Adrenal gland (tissue), 12 donors: ENCODE data around the gene ASB10. TPM values are rescaled to one million over a fixed set of nuclear protein-coding genes. Genes with fewer than 3 reads are reported as not detected.

Experiments used
- DNase-seq, 7 donors: peaks; one replicate each; pipeline ENCODE4 v3.0.0-alpha.2; 2019 to 2020
- H3K27ac ChIP-seq, 5 donors: fragments of 200-600 bp; sonication (generic) in 4 of 5; 1 replicate in 3 of 5; 2 replicates in 2 of 5; pipeline versions ENCODE4 v1.5.1 to v1.8.0; 2016 to 2020; ENCODE audit warnings: mild to moderate bottlenecking in 1 of 5
- H3K27me3 ChIP-seq: fragments of 200-600 bp; 2 replicates; pipeline ENCODE4 v1.8.0; 2021
- H3K36me3 ChIP-seq, 2 donors: fragments of 200-600 bp; replicated peaks in 1 of 2; 1 replicate in 1 of 2; 2 replicates in 1 of 2; pipeline versions ENCODE4 v1.5.1 to v1.8.0; 2018 to 2022
- H3K4me1 ChIP-seq, 2 donors: fragments of 200-600 bp; replicated peaks in 1 of 2; 1 replicate in 1 of 2; 2 replicates in 1 of 2; pipeline versions ENCODE4 v1.5.1 to v1.8.0; 2018 to 2021
- H3K4me3 ChIP-seq, 4 donors: fragments of 200-600 bp; sonication (generic) in 3 of 4; one replicate each; pipeline ENCODE4 v1.5.1; 2016 to 2018
- H3K9me3 ChIP-seq, 3 donors: fragments of 200-600 bp; sonication (generic) in 1 of 3; replicated peaks in 1 of 3; 1 replicate in 2 of 3; 2 replicates in 1 of 3; pipeline versions ENCODE4 v1.5.1 to v1.8.0; 2016 to 2021
- POLR2A ChIP-seq, 2 donors: fragments of 450-650 bp; IDR thresholded peaks; one replicate each; pipeline ENCODE4 v1.6.1; 2017; ENCODE audit warnings: antibody characterized with exemption in 2 of 2, mild to moderate bottlenecking in 2 of 2, moderate library complexity in 1 of 2
- WGBS, 4 donors: extraction: QIAGEN DNeasy Blood & Tissue Kit in 2 of 4; methylation state at CpG; one replicate each; pipeline versions ENCODE4 v1.1.5 to v1.1.7; 2013 to 2017; 5-methylcytosine and 5-hydroxymethylcytosine counted together
- intact Hi-C, 2 donors: fragments of 100-400 bp; cut with DNase I; formaldehyde crosslinking; loops; one replicate each; pipeline versions ENCODE4 v1.14.1 to v1.15.0; 2022 to 2023
- polyA plus RNA-seq, 3 donors: library from polyadenylated mRNA; stranded (reverse); fragments of 200-250 nt in 2 of 3; fragments of 350-450 nt in 1 of 3; fragmentation: Illumina TruSeq in 1 of 3; extraction: RNeasy Lipid Tissue Mini Kit (QIAGEN cat#74804) in 1 of 3; gene quantifications; one replicate each; pipeline ENCODE4 v1.2.3, GENCODE V29; 2013 to 2014
- total RNA-seq, 9 donors: library from RNA; depleted of rRNA in 4 of 9; stranded (reverse); fragments of >200 nt in 4 of 9; fragments of 120-200 nt in 1 of 9; fragmentation: NEBNext Ultra II Directional in 1 of 9; extraction: Animal tissue kit (Norgen Biotek cat#: 25700) in 1 of 9; gene quantifications; one replicate each; pipeline versions ENCODE4 v1.1.0 to v1.2.4, GENCODE V29; 2013 to 2023
- TF ChIP-seq, protein P1 (sequence below), 6 experiments: fragments of 450-650 bp in 4 of 6; fragments of 200-600 bp in 2 of 6; sonication (generic) in 1 of 6; IDR thresholded peaks; 1 replicate in 5 of 6; 2 replicates in 1 of 6; pipeline versions ENCODE4 v1.5.1 to v1.8.0; 2016 to 2021; ENCODE audit warnings: antibody characterized with exemption in 6 of 6, mild to moderate bottlenecking in 2 of 6, moderate library complexity in 1 of 6
- donor health status: healthy with polysubstance abuse.
- donor health status: Bipolar disorder and iron deficiency.
- donor health status: DM: yes; HTN: yes; CAD: no.
- donor health status: DM: no; HTN: no; CAD: no.
- donor health status: DM: no; HTN: no; CAD: no.
- donor health status: DM: yes; HTN: yes; CAD: no.

The ASB10 gene
- total and polyA plus RNA-seq, 12 donors, result not detected

DNA sequence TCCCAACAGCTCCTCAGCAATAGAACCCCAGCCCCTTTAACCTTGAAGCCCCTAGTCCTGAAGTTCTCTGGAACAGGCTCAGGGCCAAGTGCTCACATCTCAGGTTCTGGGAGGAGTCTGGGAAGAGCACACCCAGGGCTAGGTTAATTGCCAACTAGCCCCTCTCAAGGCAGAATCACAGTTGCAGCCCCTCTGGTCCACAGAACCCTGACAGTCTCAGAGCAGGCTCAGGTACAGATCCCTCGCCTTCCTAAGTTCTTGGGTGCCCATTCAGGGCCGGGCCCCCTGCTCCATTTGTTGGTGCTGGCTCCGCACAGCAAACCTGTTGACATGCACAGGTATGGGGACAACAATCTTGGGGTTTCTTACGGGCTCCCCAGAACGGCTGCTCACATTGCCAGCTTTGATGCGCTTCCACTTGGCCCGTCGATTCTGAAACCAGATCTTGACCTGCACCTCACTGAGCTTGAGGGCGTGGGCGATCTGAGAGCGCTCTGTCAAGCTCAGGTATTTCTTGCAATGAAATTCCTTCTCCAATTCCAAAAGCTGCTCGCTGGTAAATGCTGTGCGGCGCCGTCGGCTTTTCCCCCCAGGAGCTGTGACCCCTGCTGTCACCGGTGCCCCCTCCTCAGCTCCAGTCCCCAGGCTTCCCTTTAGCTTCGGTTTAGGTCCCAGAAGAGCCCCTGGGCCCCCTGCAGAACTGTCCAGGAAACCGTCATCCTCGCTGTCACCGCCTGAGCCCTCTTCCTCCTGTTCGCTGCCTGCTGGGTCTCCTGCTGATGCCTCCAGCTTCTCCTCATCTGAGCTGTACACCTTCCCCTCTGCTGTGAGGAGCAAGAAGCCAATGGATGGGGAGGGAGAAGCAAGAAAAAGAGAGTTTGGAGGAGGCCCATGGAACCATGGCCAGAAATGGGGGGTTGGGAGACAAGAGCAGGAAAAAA lies 38.5 kb downstream of the ASB10 start:
- no peak overlapping the region for H3K4me3 ChIP-seq
- 67 to 78% (median 70%) methylated on average over 10 to 22 of the region's 22 CpGs for WGBS, 4 donors
- peaks cover 8% of the 10 kb centered on the region for H3K27me3 ChIP-seq
- no peaks in the 10 kb centered on the region for H3K4me1 ChIP-seq
- peaks cover 0 to 9% of the 10 kb centered on the region in 2 donors for H3K36me3 ChIP-seq
- TF ChIP-seq, protein P1, sequence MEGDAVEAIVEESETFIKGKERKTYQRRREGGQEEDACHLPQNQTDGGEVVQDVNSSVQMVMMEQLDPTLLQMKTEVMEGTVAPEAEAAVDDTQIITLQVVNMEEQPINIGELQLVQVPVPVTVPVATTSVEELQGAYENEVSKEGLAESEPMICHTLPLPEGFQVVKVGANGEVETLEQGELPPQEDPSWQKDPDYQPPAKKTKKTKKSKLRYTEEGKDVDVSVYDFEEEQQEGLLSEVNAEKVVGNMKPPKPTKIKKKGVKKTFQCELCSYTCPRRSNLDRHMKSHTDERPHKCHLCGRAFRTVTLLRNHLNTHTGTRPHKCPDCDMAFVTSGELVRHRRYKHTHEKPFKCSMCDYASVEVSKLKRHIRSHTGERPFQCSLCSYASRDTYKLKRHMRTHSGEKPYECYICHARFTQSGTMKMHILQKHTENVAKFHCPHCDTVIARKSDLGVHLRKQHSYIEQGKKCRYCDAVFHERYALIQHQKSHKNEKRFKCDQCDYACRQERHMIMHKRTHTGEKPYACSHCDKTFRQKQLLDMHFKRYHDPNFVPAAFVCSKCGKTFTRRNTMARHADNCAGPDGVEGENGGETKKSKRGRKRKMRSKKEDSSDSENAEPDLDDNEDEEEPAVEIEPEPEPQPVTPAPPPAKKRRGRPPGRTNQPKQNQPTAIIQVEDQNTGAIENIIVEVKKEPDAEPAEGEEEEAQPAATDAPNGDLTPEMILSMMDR (IDR thresholded peaks at IDR 0.05), result no peak
- no peak for TF ChIP-seq POLR2A (IDR thresholded peaks at IDR 0.05)
- intact Hi-C loops, result no loop called here
- H3K27ac ChIP-seq, result no peak overlapping the region
- H3K9me3 ChIP-seq, result no peaks in the 10 kb centered on the region
- DNase-seq, result peak in 2 of 7 donors; percentile 9 to 45

- no peak for TF ChIP-seq POLR2A (IDR thresholded peaks at IDR 0.05)
- TF ChIP-seq, protein P1 (IDR thresholded peaks at IDR 0.05), result no peak
- Histone ChIP-seq H3K4me3 (no peak overlapping the region), H3K27me3 (no peaks in the 10 kb centered on the region), H3K4me1 (no peaks in the 10 kb centered on the region), H3K9me3 (no peaks in the 10 kb centered on the region), H3K36me3 (peaks cover 0 to 25% of the 10 kb centered on the region in 2 donors), H3K27ac (no peak overlapping the region)
- 68 to 86% (median 74%) methylated on average over 3 of the region's 3 CpGs for WGBS, 4 donors
- DNase-seq, result no peak
- intact Hi-C loops, result no loop called here
These were observed 40.3 kb downstream of the ASB10 start for GRCh38 chr7:151146761-151147160.

DNA sequence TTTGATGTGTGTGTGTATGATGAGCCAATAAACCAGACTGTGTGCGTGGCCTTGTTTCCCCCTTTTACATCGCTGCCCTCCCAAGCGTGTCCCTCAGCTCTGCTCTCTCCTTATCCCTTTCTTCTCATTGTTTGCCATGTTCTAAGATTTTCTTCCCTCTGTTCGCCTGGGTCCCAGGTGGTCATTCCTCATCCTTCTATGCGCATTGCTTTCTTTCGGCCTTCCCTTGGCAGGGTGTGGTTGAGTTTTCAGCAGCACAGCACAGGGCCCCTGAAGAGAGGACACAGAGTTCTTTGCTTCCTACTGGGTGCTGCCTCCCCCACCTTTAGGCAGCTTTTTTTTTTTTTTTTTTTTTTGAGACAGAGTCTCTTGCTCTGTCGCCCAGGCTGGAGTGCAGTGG lies 42.7 kb downstream of the ASB10 start:
- no peak for TF ChIP-seq POLR2A (IDR thresholded peaks at IDR 0.05)
- TF ChIP-seq, protein P1 (IDR thresholded peaks at IDR 0.05), result no peak
- intact Hi-C loops, result no loop called here
- H3K27me3 ChIP-seq, result no peaks in the 10 kb centered on the region
- H3K9me3 ChIP-seq, result no peaks in the 10 kb centered on the region
- peak in 3 of 7 donors; percentile 6 to 34 (median 8) for DNase-seq
- 94 to 99% (median 96%) methylated on average over 6 to 7 of the region's 7 CpGs for WGBS, 4 donors
- no peak overlapping the region for H3K4me3 ChIP-seq
- peaks cover 0 to 31% of the 10 kb centered on the region in 2 donors for H3K36me3 ChIP-seq
- H3K27ac ChIP-seq, result no peak overlapping the region
- no peaks in the 10 kb centered on the region for H3K4me1 ChIP-seq

GRCh38 chr7:151143261-151144015 lies 43.6 kb downstream of the ASB10 start:
- WGBS, 4 donors, result 81 to 87% (median 85%) methylated on average over 24 to 25 of the region's 25 CpGs

More at GRCh38 chr7:151143261-151144015, 43.6 kb downstream of the ASB10 start:
- no peak for TF ChIP-seq POLR2A (IDR thresholded peaks at IDR 0.05)
- TF ChIP-seq, protein P1 (IDR thresholded peaks at IDR 0.05), result no peak
- Histone ChIP-seq H3K4me3 (no peak overlapping the region), H3K36me3 (peaks cover 0 to 31% of the 10 kb centered on the region in 2 donors), H3K27me3 (no peaks in the 10 kb centered on the region), H3K9me3 (no peaks in the 10 kb centered on the region), H3K4me1 (no peaks in the 10 kb centered on the region), H3K27ac (no peak overlapping the region)
- peak in 2 of 7 donors; percentile 13 to 50 for DNase-seq
- intact Hi-C loops, result no loop called here
